Mucosa of descending colon (tissue), 3 donors: ENCODE results near the gene OBP2B. TPM values are rescaled to one million over a fixed set of nuclear protein-coding genes. Genes with fewer than 3 reads are reported as not detected.

ENCODE experiments used
- ATAC-seq: fragments of 200-7000 bp; cut with Tn5 transposase; one replicate; pipeline ENCODE4 v1.9.1; 2020; ENCODE audit warnings: mild to moderate bottlenecking, moderate library complexity
- DNase-seq, 3 donors: peaks; one replicate each; pipeline ENCODE4 v3.0.0-alpha.2; 2020
- H3K36me3 ChIP-seq: fragments of 200-600 bp; one replicate; pipeline ENCODE4 v1.8.0; 2021; ENCODE audit warnings: low read depth, mild to moderate bottlenecking
- H3K4me1 ChIP-seq: fragments of 200-600 bp; one replicate; pipeline ENCODE4 v1.8.0; 2021; ENCODE audit warnings: low read depth, mild to moderate bottlenecking
- H3K4me3 ChIP-seq: fragments of 200-600 bp; one replicate; pipeline ENCODE4 v1.8.0; 2021; ENCODE audit warnings: mild to moderate bottlenecking
- H3K9me3 ChIP-seq: fragments of 200-600 bp; one replicate; pipeline ENCODE4 v1.8.0; 2021; ENCODE audit warnings: mild to moderate bottlenecking
- intact Hi-C, 2 donors: fragments of 100-400 bp; cut with DNase I in 1 of 2; cut with micrococcal nuclease in 1 of 2; formaldehyde crosslinking; loops; one replicate each; pipeline versions ENCODE4 v1.11.0 to v1.11.1; 2022; cut with DNase I, micrococcal nuclease
- total RNA-seq, 3 donors: library from RNA; stranded (reverse); fragmentation: NEBNext Ultra II Directional in 2 of 3; extraction: Animal tissue kit (Norgen Biotek cat#: 25700) in 2 of 3; gene quantifications; one replicate each; pipeline versions ENCODE4 v1.2.1 to v1.2.4, GENCODE V29; 2021 to 2023
- TF ChIP-seq, protein P1 (sequence below): fragments of 200-600 bp; IDR thresholded peaks from one replicate; pipeline ENCODE4 v1.8.0; 2022; ENCODE audit warnings: antibody characterized with exemption, mild to moderate bottlenecking
- donor health status: DM: no; HTN: no; CAD: no; lungs with moderate emphysema.
- donor health status: DM: no; HTN: no; CAD: no.
- donor health status: DM: no; HTN: yes; CAD: no.

Gene OBP2B
- total RNA-seq, 3 donors from 2014 or later: not detected

DNA sequence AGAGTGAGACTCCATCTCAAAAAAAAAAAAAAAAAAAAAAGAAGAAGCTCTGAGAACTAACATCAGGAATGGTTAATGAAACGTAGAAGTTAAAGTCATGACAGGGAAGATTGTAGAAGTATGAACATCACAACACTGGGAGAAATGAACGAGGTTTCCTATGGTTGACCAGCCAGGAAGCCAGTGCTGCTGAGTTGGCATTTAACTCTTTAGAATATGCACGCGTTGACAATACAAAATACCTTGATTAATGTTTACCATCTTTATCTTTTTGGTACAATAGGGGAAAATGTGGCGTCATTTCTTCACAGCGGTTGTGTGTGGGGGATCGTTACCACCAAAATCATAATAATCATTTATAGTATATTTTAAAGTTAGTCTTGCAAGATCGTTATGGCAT lies 33.9 kb upstream of the OBP2B start:
- peaks cover 19% of the 10 kb centered on the region for H3K4me1 ChIP-seq
- ATAC-seq (no peak), DNase-seq (no peak)
- H3K9me3 ChIP-seq: no peaks in the 10 kb centered on the region
- TF ChIP-seq, protein P1, sequence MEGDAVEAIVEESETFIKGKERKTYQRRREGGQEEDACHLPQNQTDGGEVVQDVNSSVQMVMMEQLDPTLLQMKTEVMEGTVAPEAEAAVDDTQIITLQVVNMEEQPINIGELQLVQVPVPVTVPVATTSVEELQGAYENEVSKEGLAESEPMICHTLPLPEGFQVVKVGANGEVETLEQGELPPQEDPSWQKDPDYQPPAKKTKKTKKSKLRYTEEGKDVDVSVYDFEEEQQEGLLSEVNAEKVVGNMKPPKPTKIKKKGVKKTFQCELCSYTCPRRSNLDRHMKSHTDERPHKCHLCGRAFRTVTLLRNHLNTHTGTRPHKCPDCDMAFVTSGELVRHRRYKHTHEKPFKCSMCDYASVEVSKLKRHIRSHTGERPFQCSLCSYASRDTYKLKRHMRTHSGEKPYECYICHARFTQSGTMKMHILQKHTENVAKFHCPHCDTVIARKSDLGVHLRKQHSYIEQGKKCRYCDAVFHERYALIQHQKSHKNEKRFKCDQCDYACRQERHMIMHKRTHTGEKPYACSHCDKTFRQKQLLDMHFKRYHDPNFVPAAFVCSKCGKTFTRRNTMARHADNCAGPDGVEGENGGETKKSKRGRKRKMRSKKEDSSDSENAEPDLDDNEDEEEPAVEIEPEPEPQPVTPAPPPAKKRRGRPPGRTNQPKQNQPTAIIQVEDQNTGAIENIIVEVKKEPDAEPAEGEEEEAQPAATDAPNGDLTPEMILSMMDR: no peak
- H3K4me3 ChIP-seq: no peak overlapping the region
- no peaks in the 10 kb centered on the region for H3K36me3 ChIP-seq
- intact Hi-C loops: no loop called here

DNA sequence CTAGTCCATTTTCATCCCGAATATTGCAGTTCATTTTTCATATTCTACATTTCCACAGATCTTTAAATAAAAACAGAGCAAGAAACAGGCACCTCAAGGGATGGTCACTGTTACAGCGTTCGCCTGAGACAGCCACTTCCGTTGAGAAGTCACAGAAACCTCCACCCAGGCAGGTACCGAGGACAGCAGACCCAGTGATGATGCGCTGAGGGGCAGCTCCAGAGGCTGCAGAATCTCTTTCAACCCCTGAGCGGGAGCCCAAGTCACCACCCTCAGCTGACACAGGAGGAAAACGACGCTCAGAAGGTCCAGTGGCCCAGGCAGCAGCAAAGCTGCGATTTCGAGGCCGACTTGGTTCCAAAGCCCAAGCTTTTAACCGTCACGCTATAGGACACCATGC lies 33.2 kb upstream of the OBP2B start:
- H3K36me3 ChIP-seq: no peaks in the 10 kb centered on the region
- peaks cover 19% of the 10 kb centered on the region for H3K4me1 ChIP-seq
- no peak overlapping the region for H3K4me3 ChIP-seq
- no peaks in the 10 kb centered on the region for H3K9me3 ChIP-seq
- TF ChIP-seq, protein P1: no peak
- DNase-seq: no peak
- ATAC-seq: no peak
- intact Hi-C loops: no loop called here

DNA sequence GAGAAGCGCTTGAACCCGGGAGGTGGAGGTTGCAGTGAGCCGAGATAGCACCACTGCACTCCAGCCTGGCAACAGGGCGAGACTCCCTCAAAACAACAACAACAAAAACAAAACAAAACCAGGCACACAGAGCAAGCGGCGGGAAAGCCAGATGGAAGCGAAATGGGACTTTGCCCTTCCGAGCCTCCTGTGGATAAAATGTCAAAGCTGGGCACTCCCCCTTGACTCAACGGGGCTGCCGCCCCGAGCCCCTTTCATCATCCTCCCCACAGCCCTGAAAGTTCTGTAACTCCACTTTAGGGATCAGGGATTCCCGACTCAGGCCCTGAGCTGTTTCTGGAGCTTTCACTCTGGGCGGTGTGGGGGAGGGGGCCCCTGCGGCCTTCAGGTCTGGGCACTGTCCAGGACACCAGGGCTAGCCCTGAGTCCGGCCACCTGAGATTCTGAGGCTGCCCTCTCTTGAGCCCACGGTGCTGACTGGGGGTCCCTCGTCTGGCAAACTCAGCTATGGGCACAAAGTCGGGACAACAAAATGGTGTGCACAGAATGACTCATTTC lies 30.6 kb upstream of the OBP2B start:
- DNase-seq: no peak
- TF ChIP-seq, protein P1: no peak
- no peak overlapping the region for H3K4me3 ChIP-seq
- no peaks in the 10 kb centered on the region for H3K36me3 ChIP-seq
- intact Hi-C loops: no loop called here
- ATAC-seq: peak; percentile 22
- H3K9me3 ChIP-seq: no peaks in the 10 kb centered on the region
- H3K4me1 ChIP-seq: peaks cover 19% of the 10 kb centered on the region

DNA sequence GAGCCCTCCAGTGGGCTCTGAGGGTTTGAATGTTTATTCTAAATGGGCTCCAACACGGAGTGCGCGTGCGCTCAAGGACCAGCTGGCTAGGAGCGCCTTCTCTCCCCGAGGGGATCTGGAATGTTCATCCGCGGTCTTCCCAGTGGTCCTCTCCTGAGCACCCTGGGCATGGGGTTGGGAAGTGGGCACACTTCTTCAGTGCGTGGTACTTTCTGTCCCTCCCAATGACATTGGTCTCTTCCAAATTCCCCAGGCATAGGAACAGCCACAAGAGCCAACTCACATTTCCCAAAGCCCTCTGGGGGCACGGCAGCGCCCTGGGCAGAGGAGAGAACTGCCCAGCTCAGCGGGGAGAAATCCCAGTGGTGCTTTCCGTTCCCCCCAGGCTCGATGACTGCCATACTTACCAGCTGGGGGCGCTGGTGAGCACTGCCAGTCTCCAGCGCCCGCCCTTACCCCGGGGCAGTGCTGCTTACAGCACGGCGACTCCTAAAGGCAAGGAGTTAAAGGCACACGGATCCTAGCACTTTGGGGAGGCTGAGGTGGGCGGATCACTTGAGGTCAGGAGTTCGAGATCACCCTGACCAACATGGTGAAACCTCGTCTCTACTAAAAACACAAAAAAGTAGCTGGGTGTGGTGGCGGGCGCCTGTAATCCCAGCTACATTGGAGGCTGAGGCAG lies 29.9 kb upstream of the OBP2B start:
- peak; percentile 84 to 89 (median 88) for DNase-seq
- no peaks in the 10 kb centered on the region for H3K9me3 ChIP-seq
- ATAC-seq: peak; percentile 94
- H3K4me1 ChIP-seq: peaks cover 19% of the 10 kb centered on the region
- no peak overlapping the region for H3K4me3 ChIP-seq
- no peaks in the 10 kb centered on the region for H3K36me3 ChIP-seq
- intact Hi-C loops: no loop called here
- TF ChIP-seq, protein P1: peak; percentile 92

DNA sequence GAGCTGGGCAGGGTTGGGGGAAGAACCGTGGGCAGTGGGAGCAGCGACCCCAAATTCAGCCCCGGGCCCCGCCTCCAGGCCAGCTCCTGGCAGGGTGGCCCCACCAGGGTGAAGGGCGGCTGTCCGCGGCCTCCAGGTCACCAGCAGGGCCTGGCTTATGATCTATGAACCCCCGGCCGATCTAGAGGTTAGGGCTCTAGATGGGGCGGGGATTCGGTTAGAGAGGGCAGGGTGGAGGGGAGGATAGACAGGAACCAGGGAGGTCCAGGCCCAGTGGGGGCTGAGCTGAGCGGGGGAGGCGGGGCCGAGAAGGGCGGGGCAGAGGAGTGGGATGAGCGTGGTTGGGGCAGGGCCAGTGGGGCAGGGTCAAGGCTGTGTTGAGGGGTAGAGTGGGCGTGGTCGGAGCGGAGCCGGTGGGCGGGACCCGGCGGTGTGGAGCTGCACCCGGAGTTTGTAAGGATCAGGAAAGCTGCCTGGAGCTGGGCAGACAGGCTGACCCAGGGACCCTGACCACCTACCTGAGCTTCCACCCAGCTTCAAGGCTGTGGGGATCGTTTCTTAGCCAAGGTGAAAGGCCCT lies 29.3 kb upstream of the OBP2B start:
- ATAC-seq (peak; percentile 85), DNase-seq (peak; percentile 89 to 94 (median 92))
- H3K9me3 ChIP-seq: no peaks in the 10 kb centered on the region
- H3K4me3 ChIP-seq: no peak overlapping the region
- H3K4me1 ChIP-seq: peaks cover 19% of the 10 kb centered on the region
- H3K36me3 ChIP-seq: no peaks in the 10 kb centered on the region
- TF ChIP-seq, protein P1: no peak
- intact Hi-C loops: no loop called here
